SK-N-MC (cell line): ENCODE data around the gene FFAR4.

Experiments used
- DNase-seq: peaks from one replicate; pipeline ENCODE4 v3.0.0-alpha.2; 2011; ENCODE audit warnings: low read depth, low spot score
- H3K27ac ChIP-seq: fragments of 200-600 bp; sonication (generic); 2 replicates; pipeline ENCODE4 v1.5.1; 2016; ENCODE audit warnings: mixed run types
- H3K36me3 ChIP-seq: fragments of 200-600 bp; sonication (generic); 2 replicates; pipeline ENCODE4 v1.6.1; 2017; ENCODE audit warnings: antibody characterized with exemption, low read length, mixed read lengths; ENCODE audit not compliant: insufficient read depth
- H3K4me3 ChIP-seq: fragments of 200-600 bp; sonication (generic); 2 replicates; pipeline ENCODE4 v1.5.1; 2016
- H3K9ac ChIP-seq: fragments of 200-600 bp; sonication (generic); 2 replicates; pipeline ENCODE4 v1.8.0; 2017; ENCODE audit warnings: mixed run types, mixed read lengths; ENCODE audit not compliant: insufficient read length
- H3K9me3 ChIP-seq: fragments of 200-600 bp; sonication (generic); 2 replicates; pipeline ENCODE4 v1.6.1; 2017; ENCODE audit warnings: low read depth, mild to moderate bottlenecking, antibody characterized with exemption, low read length, moderate library complexity, mixed read lengths
- EZH2 ChIP-seq: fragments of 200-600 bp; sonication (generic); IDR thresholded peaks from one replicate; pipeline ENCODE4 v1.6.1; 2017; ENCODE audit warnings: antibody characterized with exemption
- FOXP2 ChIP-seq: optimal IDR thresholded peaks from 2 replicates; pipeline ENCODE3; 2011; ENCODE audit warnings: mild to moderate bottlenecking, moderate library complexity; ENCODE audit not compliant: insufficient read depth; ENCODE audit errors: extremely low read length, control extremely low read depth
- POLR2AphosphoS5 ChIP-seq: IDR thresholded peaks from 2 replicates; pipeline ENCODE4 v1.6.1; 2012; ENCODE audit warnings: mild to moderate bottlenecking, low read depth, low read length, borderline replicate concordance

FFAR4 gene

DNA sequence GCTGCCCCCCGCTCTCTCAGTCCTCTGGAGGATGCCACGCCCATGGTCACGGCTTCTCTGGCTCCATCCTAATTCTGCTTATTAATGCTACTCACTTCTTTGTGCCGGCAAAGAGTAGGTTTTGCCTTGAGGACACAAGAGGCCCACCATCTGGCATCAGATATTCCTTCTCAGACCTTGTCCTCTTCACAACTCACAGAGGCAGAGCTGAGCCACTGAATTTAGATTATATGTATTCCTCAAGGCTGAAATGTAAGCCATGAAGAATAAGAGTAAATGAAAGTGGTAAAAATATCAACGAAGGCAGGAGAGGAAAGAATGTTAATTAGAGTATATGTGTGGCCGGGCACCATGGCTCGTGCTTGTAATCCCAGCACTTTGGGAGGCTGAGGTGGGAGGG is 28.1 kb downstream of the FFAR4 start:
- Histone ChIP-seq H3K27ac (no peak overlapping the region), H3K36me3 (no peaks in the 10 kb centered on the region), H3K4me3 (no peak overlapping the region), H3K9ac (no peak overlapping the region), H3K9me3 (no peaks in the 10 kb centered on the region)
- no peak for TF ChIP-seq POLR2AphosphoS5
- TF ChIP-seq EZH2, result no peak
- no peak for TF ChIP-seq FOXP2
- DNase-seq, result no peak

DNA sequence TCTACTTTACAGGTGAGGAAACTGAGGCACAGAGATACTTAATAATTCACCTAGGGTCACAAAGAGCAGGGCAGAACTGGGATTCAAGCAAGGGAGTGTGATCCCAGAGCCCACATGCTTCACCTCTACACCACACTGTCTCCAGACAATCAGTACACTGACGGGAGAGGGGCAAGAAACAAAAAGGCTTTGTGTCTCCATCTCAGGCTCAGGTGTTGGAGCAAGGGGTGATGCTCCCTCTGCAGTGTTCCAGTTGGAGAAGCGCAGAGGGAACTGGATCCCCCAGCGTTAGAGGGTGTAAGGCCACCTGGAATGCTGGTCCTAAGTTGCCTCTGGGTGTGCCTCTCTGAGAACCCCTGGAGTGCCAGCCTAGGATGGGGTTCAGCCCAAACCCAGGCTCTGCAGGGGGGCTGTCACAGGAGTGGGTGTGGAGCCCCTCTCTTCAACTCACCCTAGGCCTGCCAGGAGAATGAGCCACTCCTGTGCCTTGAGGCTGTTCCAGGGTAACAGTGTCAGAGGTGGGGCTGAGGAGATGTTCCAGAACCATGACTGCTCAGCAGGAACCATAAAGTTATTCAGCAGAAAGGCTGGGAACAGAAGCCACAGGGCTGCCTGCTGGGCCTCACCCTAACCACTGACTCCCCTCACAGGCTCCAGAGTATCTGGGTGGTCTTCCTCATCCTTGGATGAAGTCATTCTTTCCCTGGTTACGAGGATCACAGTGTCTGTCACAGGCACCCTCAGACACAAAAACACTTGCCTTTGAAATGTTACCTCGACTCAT is 29.1 kb downstream of the FFAR4 start:
- Histone ChIP-seq H3K27ac (no peak overlapping the region), H3K4me3 (no peak overlapping the region), H3K9ac (no peak overlapping the region), H3K9me3 (no peaks in the 10 kb centered on the region), H3K36me3 (no peaks in the 10 kb centered on the region)
- DNase-seq, result peak; percentile 34
- no peak for TF ChIP-seq POLR2AphosphoS5
- TF ChIP-seq FOXP2, result no peak
- TF ChIP-seq EZH2, result no peak

DNA sequence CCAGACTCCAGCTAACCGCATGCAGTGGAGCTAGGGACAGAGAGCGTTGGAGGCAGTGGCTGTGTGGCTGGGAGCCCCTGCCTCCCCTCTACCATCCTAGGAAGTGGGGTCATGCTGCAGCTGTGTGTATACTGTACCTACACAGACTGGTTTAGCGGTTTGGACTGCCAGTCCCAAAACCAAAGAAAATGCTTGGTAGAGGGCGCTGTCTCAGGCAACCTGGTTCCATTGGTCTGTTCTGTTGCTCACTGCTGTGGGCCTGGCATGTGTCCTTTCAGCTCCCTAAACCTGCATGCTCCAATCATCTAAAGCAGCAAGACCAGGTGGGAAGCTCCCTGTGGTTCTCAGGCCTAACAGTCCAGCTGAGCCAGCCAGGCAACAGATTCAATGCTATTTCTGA is 30.1 kb downstream of the FFAR4 start:
- Histone ChIP-seq H3K27ac (no peak overlapping the region), H3K9me3 (no peaks in the 10 kb centered on the region), H3K36me3 (no peaks in the 10 kb centered on the region), H3K9ac (no peak overlapping the region), H3K4me3 (no peak overlapping the region)
- TF ChIP-seq POLR2AphosphoS5, result no peak
- no peak for TF ChIP-seq EZH2
- TF ChIP-seq FOXP2, result no peak
- DNase-seq, result no peak

DNA sequence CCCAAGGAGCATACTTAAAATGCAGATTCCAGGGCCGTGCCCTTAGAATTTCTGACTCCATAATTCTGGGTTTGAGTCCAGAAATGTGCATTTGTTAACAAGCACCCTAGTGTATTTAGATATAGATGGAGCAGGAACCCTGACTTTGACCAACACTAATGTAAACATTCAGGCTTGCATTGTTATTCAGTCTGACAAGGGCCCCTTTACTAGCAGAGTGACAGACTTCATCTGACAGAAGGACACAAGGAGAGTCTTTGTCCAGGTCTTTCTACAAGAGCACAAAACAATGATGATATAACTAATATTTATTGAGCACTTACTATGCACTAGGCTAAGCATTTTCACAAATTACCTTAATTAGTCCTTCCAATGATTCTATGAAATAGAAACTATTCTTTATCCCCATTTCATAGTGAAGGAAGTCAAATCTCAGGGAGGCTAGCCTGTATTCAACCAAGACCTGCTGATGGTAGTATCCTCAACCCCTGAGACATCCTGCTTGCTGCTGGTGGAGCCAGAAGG is 30.7 kb downstream of the FFAR4 start:
- Histone ChIP-seq H3K27ac (no peak overlapping the region), H3K9me3 (no peaks in the 10 kb centered on the region), H3K36me3 (no peaks in the 10 kb centered on the region), H3K4me3 (no peak overlapping the region), H3K9ac (no peak overlapping the region)
- DNase-seq, result no peak
- no peak for TF ChIP-seq FOXP2
- no peak for TF ChIP-seq EZH2

DNA sequence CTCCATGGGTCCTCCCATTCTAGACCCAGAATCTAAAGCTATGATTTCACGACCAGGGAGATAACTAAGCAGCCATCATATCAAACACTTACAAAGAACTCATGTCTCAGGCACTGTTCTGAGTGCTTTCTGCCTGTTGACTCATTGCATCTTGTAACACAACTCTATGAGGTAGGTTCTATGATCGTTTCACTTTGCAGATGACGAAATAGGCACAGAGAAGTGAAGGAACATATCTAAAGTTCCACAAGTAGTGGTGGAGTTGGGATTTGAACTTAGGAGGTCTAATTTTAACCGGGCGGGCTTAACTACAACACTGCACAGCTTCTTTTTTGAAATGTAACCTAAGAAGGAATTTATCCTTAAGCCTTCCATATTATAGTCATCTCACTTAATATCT is 31.7 kb downstream of the FFAR4 start:
- Histone ChIP-seq H3K4me3 (no peak overlapping the region), H3K9me3 (no peaks in the 10 kb centered on the region), H3K9ac (no peak overlapping the region), H3K36me3 (no peaks in the 10 kb centered on the region), H3K27ac (no peak overlapping the region)
- no peak for DNase-seq
- no peak for TF ChIP-seq EZH2
- TF ChIP-seq FOXP2, result no peak
- TF ChIP-seq POLR2AphosphoS5, result no peak

DNA sequence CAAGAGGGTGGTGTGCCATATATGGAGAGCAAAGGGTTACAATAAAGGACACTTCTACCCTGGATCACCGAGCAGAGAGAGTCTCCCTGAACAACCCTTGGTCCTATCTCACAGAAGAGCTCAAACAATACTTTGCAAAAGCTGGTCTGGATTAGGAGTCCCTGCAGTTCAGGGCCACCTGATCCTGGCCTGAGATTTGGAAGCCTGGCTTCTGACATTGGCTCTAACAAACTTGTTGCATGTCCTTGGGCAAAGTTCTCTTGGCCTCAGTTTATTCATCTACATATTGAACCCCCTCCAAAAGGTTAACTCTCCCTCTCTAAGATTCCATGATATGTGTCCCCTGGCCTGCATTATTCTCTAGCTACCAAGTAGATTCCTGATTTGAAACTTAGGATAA is 32.9 kb downstream of the FFAR4 start:
- DNase-seq, result no peak
- Histone ChIP-seq H3K36me3 (no peaks in the 10 kb centered on the region), H3K9ac (no peak overlapping the region), H3K27ac (no peak overlapping the region), H3K9me3 (no peaks in the 10 kb centered on the region), H3K4me3 (no peak overlapping the region)
- no peak for TF ChIP-seq EZH2
- no peak for TF ChIP-seq POLR2AphosphoS5
- TF ChIP-seq FOXP2, result no peak

DNA sequence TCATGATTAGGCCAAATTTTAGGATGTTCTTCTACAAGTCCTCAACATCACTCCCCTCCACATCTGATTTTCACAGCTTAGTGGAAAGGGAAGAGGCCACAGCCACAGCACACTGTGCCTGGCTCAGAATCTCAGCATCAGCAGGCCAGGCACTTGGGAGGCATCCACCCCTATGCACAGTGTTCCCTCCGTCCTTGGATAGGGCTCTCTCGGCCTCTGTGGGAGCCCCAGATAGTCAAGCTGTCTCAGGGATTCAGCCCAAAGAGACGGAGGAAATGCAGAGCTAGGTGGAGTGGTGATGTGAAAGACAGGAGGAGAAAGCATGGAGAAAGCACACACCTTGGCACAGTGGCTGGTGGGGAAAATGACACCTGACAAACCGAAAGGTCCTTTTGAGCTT is 33.3 kb downstream of the FFAR4 start:
- TF ChIP-seq POLR2AphosphoS5, result no peak
- no peak for TF ChIP-seq EZH2
- no peak for TF ChIP-seq FOXP2
- no peak overlapping the region for H3K4me3 ChIP-seq
- no peak overlapping the region for H3K27ac ChIP-seq

DNA sequence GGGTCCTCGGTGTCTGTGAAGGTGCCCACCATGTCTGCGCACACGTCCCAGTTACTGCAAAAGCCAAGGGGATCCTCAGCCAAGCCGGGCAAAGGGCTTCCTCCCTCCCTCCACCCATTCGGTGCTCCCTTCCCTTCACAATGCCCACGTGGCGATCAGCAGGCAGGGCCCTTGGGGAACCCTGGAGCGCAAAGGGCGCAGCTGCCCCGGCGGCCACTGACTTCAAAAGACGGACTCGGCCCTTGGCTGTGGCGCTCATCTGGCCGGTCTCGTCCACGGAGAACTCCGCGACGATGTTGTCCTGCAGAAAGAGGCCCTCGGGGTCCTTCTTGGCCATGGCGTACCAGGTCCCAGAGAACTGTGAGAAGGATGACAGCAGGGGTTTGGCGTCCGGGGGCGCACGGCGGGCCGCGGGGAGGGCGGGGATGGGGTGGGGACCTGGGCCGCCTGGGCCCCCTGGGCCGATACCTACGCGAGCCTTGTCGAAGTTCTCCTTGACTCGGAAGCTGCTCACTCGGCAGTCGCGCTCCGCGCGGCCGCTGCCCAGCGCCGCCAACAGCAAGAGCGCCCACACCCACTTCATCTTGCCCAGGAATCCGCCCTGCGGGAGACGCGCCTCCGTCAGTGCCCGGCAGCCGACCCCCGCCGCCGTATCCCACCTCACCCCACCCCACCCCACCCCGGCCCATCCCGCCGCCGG is 34.1 kb downstream of the FFAR4 start:
- no peak overlapping the region for H3K9ac ChIP-seq
- no peaks in the 10 kb centered on the region for H3K9me3 ChIP-seq
- TF ChIP-seq EZH2, result no peak
- no peak for TF ChIP-seq FOXP2
- TF ChIP-seq POLR2AphosphoS5, result no peak
- H3K27ac ChIP-seq, result no peak overlapping the region
- no peak for DNase-seq
- H3K36me3 ChIP-seq, result no peaks in the 10 kb centered on the region
- no peak overlapping the region for H3K4me3 ChIP-seq

More for the DNA sequence above, 33.3 kb downstream of the FFAR4 start:
- Histone ChIP-seq H3K36me3 (no peaks in the 10 kb centered on the region), H3K9me3 (no peaks in the 10 kb centered on the region), H3K9ac (no peak overlapping the region)
- DNase-seq, result no peak

DNA sequence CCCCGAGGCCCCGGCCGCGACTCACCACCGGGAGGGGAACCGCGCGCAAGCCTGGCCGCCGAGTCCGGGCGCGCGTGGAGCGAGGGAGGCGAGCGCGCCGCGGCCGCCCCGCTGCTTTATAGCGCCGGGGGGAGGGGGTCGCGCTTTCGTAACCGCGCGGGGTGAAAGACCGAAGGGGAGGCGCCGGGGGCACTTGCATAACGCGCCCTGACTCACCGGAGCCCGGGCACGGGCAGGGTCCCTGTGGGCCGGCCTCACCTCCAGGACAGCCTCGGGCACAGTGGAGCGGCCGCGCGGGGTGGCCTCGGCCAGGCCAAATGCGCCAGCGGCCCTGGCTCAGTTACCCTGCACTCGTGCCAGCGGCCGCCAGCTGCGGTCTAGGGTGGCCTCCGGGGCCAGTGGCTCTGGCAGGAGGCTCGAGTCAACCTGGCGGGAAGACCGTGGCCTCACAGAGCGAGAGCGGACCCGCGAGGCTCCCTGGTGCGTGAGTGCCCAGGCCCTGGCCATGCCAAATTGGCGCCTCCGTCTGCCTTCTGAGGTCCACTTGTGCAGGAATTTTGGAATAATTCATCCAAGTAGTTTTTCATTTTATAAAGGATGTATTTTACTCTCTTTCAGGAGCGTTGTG is 34.8 kb downstream of the FFAR4 start, which contains the start of gene RBP4:
TSS of gene RBP4 (minus strand) at position 90 of the 628 bp plus-strand sequence. CDS start 207 bp downstream, outside the sequence.
- TF ChIP-seq EZH2 (no peak), POLR2AphosphoS5 (no peak), FOXP2 (no peak)
- Histone ChIP-seq H3K9ac (no peak within 1 kb of the TSS), H3K4me3 (no peak within 1 kb of the TSS), H3K36me3 (no peaks in the 10 kb centered on the region), H3K27ac (no peak within 1 kb of the TSS), H3K9me3 (no peaks in the 10 kb centered on the region)
- DNase-seq, result no peak
